KMS-11 (cell line): ENCODE measurements around the gene SH2B2.

Source experiments
- H2AFZ ChIP-seq: fragments of 200-600 bp; sonication (generic); 2 replicates; pipeline ENCODE4 v1.6.1; 2016; ENCODE audit warnings: antibody characterized with exemption, mixed run types, low read depth
- H3K27ac ChIP-seq: fragments of 200-600 bp; sonication (generic); 2 replicates; pipeline ENCODE4 v1.6.1; 2016; ENCODE audit warnings: mild to moderate bottlenecking, mixed run types
- H3K27me3 ChIP-seq: fragments of 200-600 bp; sonication (generic); 2 replicates; pipeline ENCODE4 v1.6.1; 2017; ENCODE audit warnings: mild to moderate bottlenecking, low read depth, mixed run types, moderate library complexity; ENCODE audit not compliant: insufficient read depth
- H3K36me3 ChIP-seq: fragments of 200-600 bp; sonication (generic); 2 replicates; pipeline ENCODE4 v1.6.1; 2017; ENCODE audit warnings: mild to moderate bottlenecking, mixed run types; ENCODE audit not compliant: insufficient read depth
- H3K4me1 ChIP-seq: fragments of 200-600 bp; sonication (generic); 2 replicates; pipeline ENCODE4 v1.6.1; 2016; ENCODE audit warnings: mild to moderate bottlenecking, low read depth, mixed run types; ENCODE audit not compliant: poor library complexity, severe bottlenecking
- H3K4me2 ChIP-seq: fragments of 200-600 bp; sonication (generic); 2 replicates; pipeline ENCODE4 v1.7.0; 2016; ENCODE audit warnings: mild to moderate bottlenecking, mixed run types
- H3K4me3 ChIP-seq: fragments of 200-600 bp; sonication (generic); IDR thresholded peaks from 2 replicates; pipeline ENCODE4 v1.6.1; 2017; ENCODE audit warnings: low read depth, low read length, mixed read lengths; ENCODE audit not compliant: insufficient read depth
- H3K79me2 ChIP-seq: fragments of 200-600 bp; sonication (generic); 2 replicates; pipeline ENCODE4 v1.6.1; 2016; ENCODE audit warnings: low read depth, mixed run types; ENCODE audit not compliant: insufficient read depth
- H3K9ac ChIP-seq: fragments of 200-600 bp; sonication (generic); 2 replicates; pipeline ENCODE4 v1.6.1; 2016; ENCODE audit warnings: mild to moderate bottlenecking, mixed run types
- H4K20me1 ChIP-seq: fragments of 200-600 bp; sonication (generic); 2 replicates; pipeline ENCODE4 v1.6.1; 2016; ENCODE audit warnings: mild to moderate bottlenecking, mixed run types; ENCODE audit not compliant: insufficient read depth
- CTCF ChIP-seq: fragments of 200-600 bp; sonication (generic); conservative IDR thresholded peaks from 2 replicates; pipeline ENCODE4 v1.6.1; 2017; ENCODE audit warnings: low read depth, mild to moderate bottlenecking, antibody characterized with exemption, low read length, moderate library complexity, mixed read lengths

Gene SH2B2

GRCh38 chr7:102283477-102284189, 3.0 kb upstream of the SH2B2 start:
- Histone ChIP-seq H3K9ac (no peak overlapping the region), H3K79me2 (peaks cover 18% of the 10 kb centered on the region), H3K4me3 (no peak overlapping the region), H3K4me2 (no peak overlapping the region), H3K27me3 (no peaks in the 10 kb centered on the region), H3K27ac (no peak overlapping the region), H3K4me1 (peaks cover 41% of the 10 kb centered on the region), H3K36me3 (no peaks in the 10 kb centered on the region), H2AFZ (no peak overlapping the region), H4K20me1 (no peaks in the 10 kb centered on the region)
- TF ChIP-seq CTCF: no peak

- Histone ChIP-seq H4K20me1 (no peaks in the 10 kb centered on the region), H3K9ac (no peak overlapping the region), H3K4me2 (no peak overlapping the region), H3K27me3 (no peaks in the 10 kb centered on the region), H3K36me3 (no peaks in the 10 kb centered on the region), H3K27ac (no peak overlapping the region), H3K4me1 (peaks cover 41% of the 10 kb centered on the region), H3K4me3 (no peak overlapping the region), H3K79me2 (peaks cover 25% of the 10 kb centered on the region), H2AFZ (no peak overlapping the region)
- TF ChIP-seq CTCF: no peak
Measured at GRCh38 chr7:102284399-102284798, 2.3 kb upstream of the SH2B2 start.

GRCh38 chr7:102284891-102285539, 1.7 kb upstream of the SH2B2 start:
- Histone ChIP-seq H3K4me3 (no peak overlapping the region), H4K20me1 (no peaks in the 10 kb centered on the region), H3K36me3 (no peaks in the 10 kb centered on the region), H3K79me2 (peaks cover 29% of the 10 kb centered on the region), H2AFZ (no peak overlapping the region), H3K9ac (no peak overlapping the region), H3K4me1 (peaks cover 40% of the 10 kb centered on the region), H3K27ac (no peak overlapping the region), H3K27me3 (no peaks in the 10 kb centered on the region), H3K4me2 (no peak overlapping the region; the same call in 1 of the 2 replicates)
- no peak for TF ChIP-seq CTCF

GRCh38 chr7:102285540-102286236, 980 bp upstream of the SH2B2 start:
- Histone ChIP-seq H3K9ac (peak overlapping the region; percentile 62; the same call in 1 of the 2 replicates), H3K27me3 (no peaks in the 10 kb centered on the region), H3K36me3 (no peaks in the 10 kb centered on the region), H3K4me3 (no peak overlapping the region), H3K27ac (no peak overlapping the region), H3K4me1 (peaks cover 40% of the 10 kb centered on the region), H3K79me2 (peaks cover 36% of the 10 kb centered on the region), H4K20me1 (no peaks in the 10 kb centered on the region), H2AFZ (peak overlapping the region; percentile 94; the same call in 1 of the 2 replicates), H3K4me2 (peak overlapping the region; percentile 99)
- TF ChIP-seq CTCF: no peak
